Smooth muscle cell of the brain vasculature (primary cell): Measurements from ENCODE around the gene SLC15A2.
"Not testable (repeated sequence)": the region's sequence is repeated elsewhere in the genome, so short reads cannot be mapped to it uniquely, and the experiment has no call there.

Source experiments
- DNase-seq: peaks from one replicate; pipeline ENCODE4 v3.0.0-alpha.2; 2012; ENCODE audit warnings: low read depth, low spot score

SLC15A2 gene

DNA sequence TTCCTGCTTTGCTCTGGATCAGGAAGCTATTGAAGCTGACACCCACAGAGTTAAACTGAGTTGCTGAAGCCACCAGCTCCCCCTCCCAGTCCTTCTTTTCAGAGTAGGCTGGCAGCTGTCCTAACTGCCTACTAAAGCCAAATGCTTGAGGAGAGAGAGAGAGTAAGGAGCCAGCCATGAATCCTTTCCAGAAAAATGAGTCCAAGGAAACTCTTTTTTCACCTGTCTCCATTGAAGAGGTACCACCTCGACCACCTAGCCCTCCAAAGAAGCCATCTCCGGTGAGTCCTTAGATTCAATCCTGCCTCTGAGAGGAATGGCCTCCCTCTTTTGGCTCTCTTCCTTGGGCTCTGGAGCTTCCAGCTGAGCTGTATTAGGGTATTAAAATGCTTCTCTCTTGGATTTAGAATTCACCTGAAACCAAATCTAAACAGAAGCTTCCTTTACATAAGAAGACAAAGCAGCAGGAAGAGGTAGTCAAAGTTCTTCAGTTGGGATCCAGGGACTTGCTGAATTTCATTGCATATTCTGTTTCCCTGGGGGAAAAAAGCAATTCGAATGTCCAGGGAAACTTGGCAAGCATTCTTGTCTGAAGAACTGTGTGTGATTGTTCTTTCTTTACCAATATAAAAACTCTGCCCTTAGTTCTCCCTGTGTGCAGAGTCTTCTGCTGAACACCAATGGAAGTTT lies at the start of gene SLC15A2:
SLC15A2 (plus strand) TSS at position 101 of the 690 bp plus-strand sequence; CDS start at position 177, 76 bp downstream.
- no peak for DNase-seq

DNA sequence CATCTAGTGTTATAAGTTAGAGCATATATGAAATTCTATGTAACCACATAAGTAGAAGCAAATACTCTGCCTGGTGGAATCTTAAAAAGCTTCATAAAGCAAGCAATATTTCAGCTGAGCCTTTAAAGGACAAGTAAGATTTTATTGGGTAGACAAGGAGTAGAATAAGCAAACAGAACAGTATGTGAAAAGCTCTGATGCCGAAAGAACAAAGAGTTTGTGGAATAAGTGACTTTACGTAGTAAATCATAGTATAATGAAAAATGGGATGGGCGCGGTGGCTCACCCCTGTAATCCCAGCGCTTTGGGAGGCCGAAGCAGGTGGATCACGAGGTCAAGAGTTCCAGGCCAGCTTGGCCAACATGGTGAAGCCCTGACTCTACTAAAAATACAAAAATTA lies 49.3 kb upstream of the SLC15A2 start:
- DNase-seq, result no peak

DNA sequence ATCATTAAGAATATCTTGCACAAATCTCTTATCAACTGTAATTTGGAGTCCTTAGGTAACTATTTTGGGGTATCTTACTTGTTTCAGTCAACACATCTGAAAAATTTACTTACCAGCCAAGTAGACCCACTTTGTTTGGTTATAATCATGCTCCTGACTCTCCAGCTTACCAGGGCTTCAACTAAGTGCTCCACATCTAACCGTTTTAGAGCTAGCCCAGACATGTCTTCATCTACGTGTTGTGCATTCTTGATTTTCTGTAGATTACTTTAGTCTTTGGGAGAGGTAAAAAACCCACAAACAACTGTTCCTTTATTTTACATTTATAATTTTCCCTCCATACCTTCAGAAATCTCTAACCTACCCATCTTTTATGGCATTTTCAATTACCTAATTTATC lies 41.9 kb upstream of the SLC15A2 start:
- DNase-seq, result no peak

GRCh38 chr3:121855555-121855954 lies 38.6 kb upstream of the SLC15A2 start:
- no peak for DNase-seq

DNA sequence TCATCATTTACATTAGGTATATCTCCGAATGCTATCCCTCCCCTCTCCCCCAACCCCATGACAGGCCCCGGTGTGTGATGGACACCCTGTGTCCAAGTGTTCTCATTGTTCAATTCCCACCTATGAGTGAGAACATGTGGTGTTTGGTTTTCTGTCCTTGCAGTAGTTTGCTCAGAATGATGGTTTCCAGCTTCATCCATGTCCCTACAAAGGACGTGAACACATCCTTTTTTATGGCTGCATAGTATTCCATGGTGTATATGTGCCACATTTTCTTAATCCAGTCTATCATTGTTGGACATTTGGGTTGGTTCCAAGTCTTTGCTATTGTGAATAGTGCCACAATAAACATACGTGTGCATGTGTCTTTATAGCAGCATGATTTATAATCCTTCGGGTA lies 36.4 kb upstream of the SLC15A2 start:
- DNase-seq, result not testable (repeated sequence)

GRCh38 chr3:121863247-121863646 lies 31.0 kb upstream of the SLC15A2 start:
- DNase-seq, result not testable (repeated sequence)

DNA sequence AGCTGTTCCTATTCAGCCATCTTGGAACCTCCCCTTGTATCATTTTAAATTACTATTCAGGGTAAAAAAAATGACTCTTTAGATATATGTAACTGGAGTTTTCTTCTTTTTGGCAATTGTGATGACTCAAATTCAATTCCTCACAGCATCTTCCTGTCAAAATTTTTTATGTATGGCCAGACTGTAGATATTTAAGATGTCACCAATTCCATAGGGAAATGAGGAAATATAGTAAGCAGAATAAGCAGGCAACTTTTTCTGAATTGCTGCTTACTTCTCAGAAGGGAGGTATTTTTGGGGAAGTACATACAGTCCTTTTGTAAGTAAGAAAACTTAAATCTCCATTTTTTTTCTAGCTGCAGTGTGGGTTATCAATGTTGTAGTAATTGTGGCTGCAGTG lies 30.4 kb upstream of the SLC15A2 start:
- no peak for DNase-seq

GRCh38 chr3:121869736-121870135 lies 24.5 kb upstream of the SLC15A2 start:
- DNase-seq, result no peak

- DNase-seq, result no peak
Measured at GRCh38 chr3:121870717-121871116, 23.5 kb upstream of the SLC15A2 start.

DNA sequence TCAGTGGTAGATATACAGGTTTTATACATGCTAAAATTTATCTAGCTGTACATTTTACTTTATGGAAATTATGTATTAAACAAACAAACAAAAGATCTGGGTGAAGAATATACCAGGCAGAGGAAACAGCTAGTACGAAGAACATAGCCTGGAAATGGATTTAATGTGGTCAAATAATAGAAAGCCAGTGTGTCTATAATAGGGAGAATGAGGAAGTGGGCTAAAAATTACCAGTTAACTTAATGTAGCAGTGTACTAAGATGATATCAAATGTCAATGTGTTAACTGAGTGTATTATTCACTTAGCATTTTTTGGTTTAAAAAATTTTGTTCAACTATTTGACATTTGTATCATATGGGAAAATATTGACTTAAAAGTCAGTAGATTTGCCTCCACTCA lies 22.8 kb upstream of the SLC15A2 start:
- no peak for DNase-seq

- no peak for DNase-seq
Measured at GRCh38 chr3:121878411-121878810, 15.8 kb upstream of the SLC15A2 start.

GRCh38 chr3:121883507-121883906 lies 10.7 kb upstream of the SLC15A2 start:
- DNase-seq, result no peak

- DNase-seq, result no peak
Measured at GRCh38 chr3:121885386-121885785, 8.8 kb upstream of the SLC15A2 start.

DNA sequence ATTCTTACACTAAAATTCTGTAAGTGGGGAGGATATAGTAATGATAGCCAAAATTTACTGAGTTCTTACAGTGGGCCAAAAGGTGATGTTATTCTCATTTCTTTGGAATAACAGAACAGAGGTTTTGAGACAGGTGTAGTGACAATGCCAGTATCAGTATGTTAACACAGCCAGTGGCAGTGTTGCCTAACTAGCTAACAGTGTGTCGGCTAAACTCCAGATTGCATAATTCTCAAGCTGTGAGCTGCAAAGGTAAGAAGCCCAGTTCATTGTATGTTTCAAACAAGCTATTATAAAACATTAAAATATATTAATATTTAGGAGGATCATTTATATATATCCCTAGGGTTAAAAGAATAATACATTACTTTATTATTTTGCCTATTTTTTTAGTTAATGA lies 920 bp downstream of the SLC15A2 start:
- DNase-seq, result no peak

DNA sequence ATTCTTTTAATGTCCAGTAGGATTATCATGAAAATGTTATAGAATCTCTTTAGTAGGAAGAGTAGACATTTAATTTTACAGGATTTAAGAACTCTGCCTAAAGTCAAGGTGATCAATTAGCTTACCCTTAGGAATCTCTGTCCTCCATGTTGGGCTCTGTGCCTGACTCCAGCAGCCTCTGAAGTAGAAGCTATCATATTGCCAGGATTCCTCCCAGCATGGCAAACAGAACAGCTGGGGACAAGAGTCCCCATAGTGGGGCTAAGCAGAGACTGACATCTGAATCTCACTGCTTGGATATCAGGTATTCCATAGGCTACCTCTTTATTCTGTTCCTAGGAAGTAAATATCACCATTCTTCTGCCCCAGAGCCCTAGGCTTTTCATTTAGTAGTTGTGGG lies 1.5 kb downstream of the SLC15A2 start:
- no peak for DNase-seq

GRCh38 chr3:121896823-121897222 lies 2.6 kb downstream of the SLC15A2 start:
- no peak for DNase-seq

DNA sequence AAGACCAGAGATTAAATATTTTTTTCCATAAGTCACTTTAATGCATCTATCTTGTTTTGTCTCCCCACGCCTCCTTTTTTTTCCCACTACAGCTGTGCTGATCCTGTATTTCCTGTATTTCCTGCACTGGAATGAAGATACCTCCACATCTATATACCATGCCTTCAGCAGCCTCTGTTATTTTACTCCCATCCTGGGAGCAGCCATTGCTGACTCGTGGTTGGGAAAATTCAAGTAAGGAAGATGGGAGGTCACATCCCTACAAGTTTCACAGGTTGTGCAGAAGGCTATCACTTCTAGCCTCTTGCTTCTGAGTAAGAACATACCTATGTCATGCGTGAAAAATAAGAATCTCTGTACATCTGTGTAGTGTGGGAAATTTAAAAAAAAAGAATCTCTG lies 3.1 kb downstream of the SLC15A2 start:
- no peak for DNase-seq

- no peak for DNase-seq
Measured at GRCh38 chr3:121913305-121913990, 19.2 kb downstream of the SLC15A2 start.

DNA sequence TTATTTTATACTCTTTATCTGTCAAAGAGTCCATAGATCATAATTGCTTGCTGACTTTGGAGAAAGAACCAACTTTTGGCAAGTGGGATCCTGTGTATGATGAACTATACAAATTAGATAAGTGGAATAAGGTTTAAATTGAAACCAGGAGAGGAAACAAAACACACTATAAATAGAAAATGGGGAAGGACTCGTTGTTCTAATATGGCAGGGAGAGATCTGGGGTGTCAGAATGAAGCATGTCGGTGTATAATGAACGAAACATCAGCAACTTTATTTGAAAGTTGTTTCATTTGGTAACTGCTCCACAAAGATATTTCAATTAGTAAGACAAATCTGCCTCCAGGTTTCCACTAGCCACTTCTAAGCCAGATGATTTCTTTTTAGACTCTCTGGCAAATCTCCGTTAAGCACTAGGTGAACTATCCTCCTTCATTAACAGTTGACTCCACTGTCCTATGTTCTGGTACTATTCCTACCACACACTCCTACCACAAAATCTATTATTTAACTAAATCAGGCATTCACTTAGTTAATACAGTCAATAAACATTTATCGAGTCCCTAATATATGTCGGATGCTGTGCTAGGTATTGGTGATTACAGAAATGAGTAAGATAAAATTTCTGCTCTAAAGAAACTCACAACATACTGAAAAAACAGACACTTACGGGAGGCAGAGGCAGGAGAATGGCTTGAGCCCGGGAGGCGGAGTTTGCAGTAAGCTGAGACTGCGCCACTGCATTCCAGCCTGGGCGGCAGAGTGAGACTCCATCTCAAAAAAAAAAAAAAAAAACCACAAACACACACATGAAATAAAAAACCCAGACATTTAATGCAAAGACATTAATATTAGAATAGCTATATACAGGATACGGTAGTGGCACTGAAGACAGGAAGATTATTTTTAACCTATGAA lies 20.1 kb downstream of the SLC15A2 start:
- DNase-seq, result no peak

GRCh38 chr3:121916189-121916588 lies 22.0 kb downstream of the SLC15A2 start:
- DNase-seq, result no peak

DNA sequence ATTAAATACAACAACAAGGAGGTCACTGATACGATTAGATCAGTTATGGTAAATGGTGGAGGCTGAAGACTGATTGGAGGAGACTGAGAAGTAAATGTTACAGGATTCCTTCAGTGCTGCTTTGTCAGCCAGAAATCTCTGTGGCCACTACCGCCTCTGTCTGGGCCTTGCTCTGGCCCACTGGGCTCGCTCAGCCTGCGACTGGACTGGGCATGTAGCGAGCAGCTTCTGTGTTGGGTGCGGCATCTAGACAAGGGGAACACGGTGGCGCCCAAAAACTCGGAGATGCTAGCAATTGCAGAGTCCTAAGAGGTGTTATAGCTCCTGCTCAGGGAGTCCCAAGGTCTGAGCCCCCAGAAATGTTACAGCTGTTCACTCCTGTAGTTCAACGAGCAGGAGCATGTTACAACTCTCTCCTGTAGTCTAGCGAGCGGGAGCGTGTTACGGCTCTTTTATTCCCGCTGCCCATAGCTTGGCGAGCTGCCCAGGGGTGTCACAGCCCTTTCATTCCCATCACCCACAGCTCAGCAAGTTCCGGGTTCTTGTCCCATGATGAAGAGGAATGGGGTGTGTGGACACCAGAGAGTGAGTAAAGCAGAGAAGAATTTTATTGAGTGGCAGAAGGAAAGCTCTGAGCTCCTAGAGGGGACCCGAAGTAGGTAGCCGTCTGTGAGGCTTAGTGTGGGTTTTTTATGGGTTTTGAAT lies 24.7 kb downstream of the SLC15A2 start:
- no peak for DNase-seq

DNA sequence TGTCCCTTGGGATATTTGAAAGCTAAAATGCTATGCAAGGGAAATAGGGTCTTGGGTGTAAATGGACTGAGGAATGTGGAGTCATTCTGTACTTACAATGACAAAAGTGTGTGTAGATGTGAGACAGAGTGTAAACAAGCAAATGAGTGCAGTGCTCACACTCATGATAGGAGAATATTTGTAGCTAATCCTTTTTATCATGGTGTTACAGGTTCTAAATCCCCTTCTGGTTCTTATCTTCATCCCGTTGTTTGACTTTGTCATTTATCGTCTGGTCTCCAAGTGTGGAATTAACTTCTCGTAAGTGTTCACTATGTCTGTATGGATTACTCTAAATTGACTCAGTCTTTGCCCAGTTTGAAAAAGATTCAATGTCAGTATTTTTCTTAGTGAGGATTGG lies 30.5 kb downstream of the SLC15A2 start:
- no peak for DNase-seq
